AG10803 (cell line): ENCODE results near the gene LTBP3.
"Not testable (repeated sequence)": the region's sequence is repeated elsewhere in the genome, so short reads cannot be mapped to it uniquely, and the experiment has no call there.

Experiments
- DNase-seq: peaks from one replicate; pipeline ENCODE4 v3.0.0; 2010; ENCODE audit warnings: low read depth
- H3K4me3 ChIP-seq: 2 replicates; pipeline ENCODE4 v1.5.1; 2011; ENCODE audit warnings: mild to moderate bottlenecking, low read length, control low read depth
- TF ChIP-seq, protein P1 (sequence below): conservative IDR thresholded peaks from 2 replicates; pipeline ENCODE4 v1.5.1; 2011; ENCODE audit warnings: mild to moderate bottlenecking, low read length, control low read depth, inconsistent platforms

Gene LTBP3

DNA sequence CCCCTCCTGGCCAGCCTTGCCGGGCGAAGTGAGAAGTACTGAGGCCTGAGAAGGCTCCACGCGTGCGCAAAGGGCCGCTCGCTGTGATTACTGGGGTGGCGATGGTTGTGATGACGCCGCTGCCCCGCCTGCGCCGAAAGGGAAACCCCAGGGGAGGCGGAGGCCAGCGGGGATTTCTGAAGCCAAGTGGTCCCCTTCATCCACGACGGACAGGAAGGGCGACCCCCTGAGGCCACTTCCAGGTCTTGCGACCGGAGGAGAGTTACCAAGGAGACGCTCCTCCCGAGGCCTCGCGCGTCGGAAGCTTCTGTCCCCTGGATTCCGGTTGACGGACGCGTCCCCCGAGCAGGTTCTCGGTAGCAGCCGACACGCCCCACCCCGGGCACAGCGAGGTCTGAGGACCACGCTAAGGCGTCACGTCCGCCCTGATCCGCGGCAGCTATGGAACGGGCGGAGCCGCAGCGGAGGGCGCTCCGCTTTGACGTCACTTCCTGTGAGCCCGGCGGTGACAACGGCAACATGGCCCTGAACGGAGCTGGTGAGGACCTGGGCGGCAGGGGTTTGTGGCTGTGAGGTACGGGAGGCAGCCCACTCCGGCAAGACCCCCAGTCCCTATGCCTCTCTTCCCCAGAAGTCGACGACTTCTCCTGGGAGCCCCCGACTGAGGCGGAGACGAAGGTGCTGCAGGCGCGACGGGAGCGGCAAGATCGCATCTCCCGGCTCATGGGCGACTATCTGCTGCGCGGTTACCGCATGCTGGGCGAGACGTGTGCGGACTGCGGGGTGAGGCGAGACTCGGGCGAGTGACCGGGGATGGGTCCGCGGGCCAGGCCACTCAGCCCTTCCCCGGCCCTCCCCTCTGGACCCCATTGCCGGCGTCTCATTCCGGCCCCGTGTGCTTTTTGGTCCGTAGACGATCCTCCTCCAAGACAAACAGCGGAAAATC, 12.1 kb upstream of the LTBP3 start, which contains the start of gene ZNRD2:
Gene ZNRD2 (plus strand): TSS at position 505 of the 946 bp plus-strand sequence. CDS start 15 bp downstream, at position 520.
- TF ChIP-seq, protein P1, sequence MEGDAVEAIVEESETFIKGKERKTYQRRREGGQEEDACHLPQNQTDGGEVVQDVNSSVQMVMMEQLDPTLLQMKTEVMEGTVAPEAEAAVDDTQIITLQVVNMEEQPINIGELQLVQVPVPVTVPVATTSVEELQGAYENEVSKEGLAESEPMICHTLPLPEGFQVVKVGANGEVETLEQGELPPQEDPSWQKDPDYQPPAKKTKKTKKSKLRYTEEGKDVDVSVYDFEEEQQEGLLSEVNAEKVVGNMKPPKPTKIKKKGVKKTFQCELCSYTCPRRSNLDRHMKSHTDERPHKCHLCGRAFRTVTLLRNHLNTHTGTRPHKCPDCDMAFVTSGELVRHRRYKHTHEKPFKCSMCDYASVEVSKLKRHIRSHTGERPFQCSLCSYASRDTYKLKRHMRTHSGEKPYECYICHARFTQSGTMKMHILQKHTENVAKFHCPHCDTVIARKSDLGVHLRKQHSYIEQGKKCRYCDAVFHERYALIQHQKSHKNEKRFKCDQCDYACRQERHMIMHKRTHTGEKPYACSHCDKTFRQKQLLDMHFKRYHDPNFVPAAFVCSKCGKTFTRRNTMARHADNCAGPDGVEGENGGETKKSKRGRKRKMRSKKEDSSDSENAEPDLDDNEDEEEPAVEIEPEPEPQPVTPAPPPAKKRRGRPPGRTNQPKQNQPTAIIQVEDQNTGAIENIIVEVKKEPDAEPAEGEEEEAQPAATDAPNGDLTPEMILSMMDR, result peak; percentile 53
- H3K4me3 ChIP-seq, result peak within 1 kb of the TSS; percentile 96
- peak; percentile 98 for DNase-seq

DNA sequence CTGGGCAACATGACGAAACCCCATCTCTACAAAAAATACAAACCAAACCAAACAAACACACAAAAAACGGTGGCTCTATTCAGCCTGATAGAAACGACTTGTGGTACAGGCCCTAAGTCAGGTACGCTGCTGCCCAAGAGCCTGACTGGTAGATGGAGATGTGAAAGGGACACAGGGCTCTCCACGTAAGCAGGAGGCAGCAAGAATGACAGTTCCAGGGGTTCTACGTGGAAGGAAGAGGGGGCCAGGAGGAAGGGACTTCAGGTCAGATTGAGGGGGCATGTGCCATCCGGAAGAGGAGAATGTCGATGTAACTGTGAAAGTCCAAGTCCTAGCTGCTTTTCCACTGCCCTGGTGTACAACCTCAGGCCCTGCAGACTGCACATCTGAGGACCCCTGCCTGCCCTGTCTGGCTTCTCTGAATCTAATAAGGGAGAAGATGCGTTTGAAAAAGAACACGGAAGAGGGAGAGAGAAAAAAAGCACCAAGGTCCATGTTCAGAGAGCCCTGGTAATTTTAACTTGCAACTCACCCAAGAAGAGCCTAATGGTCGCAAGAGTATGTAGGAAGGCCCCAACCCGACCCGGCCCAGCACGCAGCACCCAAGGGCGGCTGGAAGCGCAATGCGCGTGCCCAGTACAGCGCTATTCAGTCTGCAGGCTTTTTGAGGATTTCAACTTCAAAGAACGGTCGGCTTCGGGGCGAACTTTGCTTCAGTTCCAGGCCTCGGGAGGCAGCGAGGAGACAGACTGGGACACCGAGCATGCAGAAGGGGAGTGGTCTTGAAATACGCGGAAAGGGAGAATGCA, 11.2 kb upstream of the LTBP3 start:
- TF ChIP-seq, protein P1, result no peak; the same call in 1 of the 2 replicates
- DNase-seq, result peak; percentile 49
- H3K4me3 ChIP-seq, result peak overlapping the region; percentile 96

DNA sequence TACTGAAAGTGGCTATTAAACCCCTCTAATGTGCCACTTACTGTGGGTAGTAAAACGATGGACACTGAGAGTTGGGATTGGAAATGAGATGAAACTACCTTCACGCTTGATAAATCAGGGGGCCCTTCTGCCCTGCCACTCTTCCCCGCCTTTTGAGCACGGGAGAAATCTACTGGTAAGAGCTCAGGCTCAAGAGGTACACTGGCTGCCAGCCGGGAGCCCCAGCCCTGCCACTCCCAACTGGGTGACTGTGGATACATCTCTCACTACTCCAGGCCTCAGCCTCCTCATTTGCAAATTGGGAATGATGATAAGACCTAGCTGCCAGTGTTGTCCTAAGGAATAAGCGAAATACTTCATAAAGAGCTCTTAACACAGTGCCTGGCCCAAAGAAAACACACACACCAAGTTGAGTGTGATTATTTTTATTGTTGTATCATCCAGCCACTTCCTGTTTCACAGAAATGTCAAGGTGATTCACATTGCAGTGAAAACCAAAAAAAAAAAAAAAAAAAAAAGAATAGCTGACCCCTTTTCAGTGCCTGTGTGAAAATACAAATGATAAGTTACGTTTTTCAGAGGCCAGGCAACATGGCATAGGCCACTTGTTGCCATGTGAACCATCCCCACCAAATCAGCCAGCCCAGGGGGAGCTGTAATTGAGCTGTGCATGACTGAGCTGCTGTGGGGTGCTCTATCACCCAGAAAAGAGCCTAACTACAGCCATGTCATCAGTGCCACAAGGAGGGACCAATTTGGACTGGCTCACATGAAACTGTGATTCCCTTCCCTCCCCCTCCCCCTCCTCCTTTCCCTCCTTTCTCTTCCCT, 7.7 kb upstream of the LTBP3 start:
- no peak for DNase-seq
- H3K4me3 ChIP-seq, result no peak overlapping the region
- TF ChIP-seq, protein P1, result no peak

DNA sequence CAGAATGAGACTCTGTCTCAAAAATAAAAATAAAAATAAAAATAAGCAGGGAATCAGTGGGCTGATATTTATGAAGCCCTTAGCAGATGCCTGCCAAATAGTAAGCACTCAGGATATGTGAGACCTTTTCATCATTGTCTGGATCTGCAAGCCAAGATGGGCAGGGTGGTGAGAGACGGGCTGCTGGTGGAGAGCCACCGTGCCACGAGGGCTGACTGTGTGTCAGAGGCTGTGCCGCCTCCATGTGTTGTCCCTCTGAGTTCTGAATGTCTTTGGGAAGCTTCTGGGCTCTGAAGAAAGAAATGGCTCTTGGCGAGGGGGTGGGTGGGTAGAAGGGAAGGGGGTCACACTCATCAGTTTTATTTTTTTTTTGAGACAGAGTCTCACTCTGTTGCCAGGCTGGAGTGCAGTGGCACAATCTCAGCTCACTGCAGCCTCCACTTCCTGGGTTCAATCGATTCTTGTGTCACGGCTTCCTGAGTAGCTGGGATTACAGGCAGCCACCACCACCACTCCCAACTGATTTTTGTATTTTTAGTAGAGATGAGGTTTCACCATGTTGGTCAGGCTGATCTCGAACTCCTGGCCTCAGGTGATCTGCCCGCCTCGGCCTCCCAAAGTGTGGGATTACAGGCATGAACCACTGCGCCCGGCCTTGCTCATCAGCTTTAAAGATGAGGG, 6.9 kb upstream of the LTBP3 start:
- DNase-seq, H3K4me3 ChIP-seq: not testable (repeated sequence)

DNA sequence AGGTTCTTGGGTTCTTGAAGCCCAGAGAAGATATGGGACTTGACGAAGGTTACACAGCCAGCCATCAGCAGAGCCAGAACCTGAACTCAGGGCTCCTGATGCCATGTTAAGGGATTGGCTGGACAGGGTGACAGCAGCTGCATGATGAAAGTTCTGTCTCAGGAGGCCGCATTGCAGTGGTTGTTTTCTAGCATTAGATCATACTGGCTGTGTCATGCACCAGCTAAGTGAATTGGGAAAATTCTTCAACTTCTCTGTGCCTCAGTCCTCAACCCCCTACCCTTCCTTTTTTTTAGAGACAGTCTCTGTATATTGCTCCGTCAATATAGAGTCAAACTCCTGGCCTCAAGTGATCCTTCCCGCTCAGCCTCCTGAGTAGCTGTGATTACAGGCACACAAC, 5.4 kb upstream of the LTBP3 start:
- TF ChIP-seq, protein P1, result no peak
- no peak overlapping the region for H3K4me3 ChIP-seq
- DNase-seq, result no peak

DNA sequence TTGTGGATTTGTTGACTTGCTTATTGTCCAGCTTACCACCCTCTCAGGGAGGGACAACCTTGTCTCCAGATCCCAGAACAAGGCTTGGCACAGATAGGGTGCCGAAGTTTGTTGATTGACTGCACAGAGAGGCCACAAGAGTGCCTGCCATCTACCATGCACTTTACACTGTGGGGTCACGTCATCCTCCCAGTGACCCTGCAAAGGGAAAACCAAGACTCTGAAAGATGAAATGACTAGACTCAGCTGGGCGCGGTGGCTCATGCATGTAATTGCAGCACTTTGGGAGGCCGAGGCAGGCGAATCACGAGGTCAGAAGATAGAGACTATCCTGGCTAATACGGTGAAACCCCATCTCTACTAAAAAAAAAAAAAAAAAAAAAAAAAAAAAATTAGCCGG, 4.6 kb upstream of the LTBP3 start:
- DNase-seq, result no peak
- TF ChIP-seq, protein P1, result no peak
- no peak overlapping the region for H3K4me3 ChIP-seq
